Stimulated activated CD8-positive, alpha-beta memory T cell treated with anti-CD3 and anti-CD28 coated beads, Interleukin-7, amount 100 ng/mL, for 24 hours (primary cell): Measurements from ENCODE around the gene RBMS3.

ENCODE experiments used
- DNase-seq: peaks from one replicate; pipeline ENCODE4 v3.0.0-alpha.2; 2020; ENCODE audit warnings: low read depth

The RBMS3 gene

DNA sequence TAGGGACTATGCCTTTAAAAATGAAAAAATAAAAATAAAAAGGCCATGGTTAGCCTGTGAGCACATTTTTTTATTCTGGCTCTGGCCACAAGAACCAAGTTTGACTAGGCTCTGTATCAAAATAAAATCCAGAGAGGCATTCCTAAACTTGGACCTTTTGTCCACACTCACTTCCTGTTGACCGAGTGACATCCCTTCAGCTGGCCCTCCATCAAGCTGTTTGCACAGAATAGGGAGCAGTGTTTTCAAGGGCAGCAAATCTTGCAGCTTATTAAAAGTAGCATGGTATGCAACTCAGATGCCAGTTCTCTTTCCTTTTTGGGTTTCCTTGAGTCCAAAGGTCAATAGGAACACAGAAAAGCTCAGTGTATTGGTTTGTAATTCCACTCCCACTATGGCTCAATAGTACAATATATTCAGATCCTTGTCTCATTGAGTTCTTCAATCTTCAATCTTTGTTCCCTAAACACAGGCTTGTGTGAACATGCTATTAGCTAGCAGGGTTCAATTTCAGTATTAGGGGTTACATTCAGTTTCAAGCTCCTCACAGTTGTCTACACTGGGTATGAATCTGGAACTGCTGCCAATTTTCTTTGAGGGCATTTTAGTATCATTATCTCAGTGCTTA lies 244.5 kb downstream of the RBMS3 start:
- no peak for DNase-seq

DNA sequence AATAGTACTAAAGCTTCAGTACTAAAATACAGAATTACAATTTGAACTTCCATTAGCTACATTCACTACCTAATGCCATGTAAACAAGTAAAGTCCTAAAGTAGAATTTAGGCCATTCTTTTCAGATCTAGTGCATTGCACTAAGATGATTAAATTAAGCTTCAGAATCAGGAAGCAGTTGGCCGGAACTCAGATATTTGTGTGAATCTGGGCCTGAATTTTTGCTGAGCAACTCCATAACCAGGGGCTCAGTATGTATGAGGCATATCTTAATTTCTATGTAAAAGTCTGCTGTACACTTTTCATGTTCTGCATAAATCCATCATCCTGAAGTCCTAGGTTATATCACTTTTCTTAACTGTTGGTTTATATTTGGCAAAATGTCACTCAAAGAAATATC lies 246.4 kb downstream of the RBMS3 start:
- DNase-seq, result no peak

GRCh38 chr3:29531644-29532043 lies 250.8 kb downstream of the RBMS3 start:
- DNase-seq, result no peak

DNA sequence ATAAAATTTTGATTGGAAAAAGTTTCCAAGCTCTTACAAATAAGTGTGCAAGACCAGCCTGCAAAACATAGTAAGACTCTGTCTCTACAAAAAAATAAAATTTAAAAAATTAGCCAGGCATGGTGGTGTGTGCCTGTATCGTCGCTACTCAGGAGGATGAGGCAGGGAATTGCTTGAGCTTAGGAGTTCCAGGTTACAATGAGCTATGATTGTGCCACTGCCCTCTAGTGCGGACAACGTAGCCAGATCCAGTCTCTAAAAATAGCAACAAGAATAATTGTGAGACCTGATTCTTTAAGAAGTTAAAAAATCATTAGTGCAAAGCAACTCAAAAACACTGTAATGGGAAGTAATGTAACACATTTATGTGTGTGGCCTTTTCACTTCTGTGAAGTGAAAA lies 251.6 kb downstream of the RBMS3 start:
- no peak for DNase-seq

GRCh38 chr3:29534006-29534405 lies 253.1 kb downstream of the RBMS3 start:
- no peak for DNase-seq

DNA sequence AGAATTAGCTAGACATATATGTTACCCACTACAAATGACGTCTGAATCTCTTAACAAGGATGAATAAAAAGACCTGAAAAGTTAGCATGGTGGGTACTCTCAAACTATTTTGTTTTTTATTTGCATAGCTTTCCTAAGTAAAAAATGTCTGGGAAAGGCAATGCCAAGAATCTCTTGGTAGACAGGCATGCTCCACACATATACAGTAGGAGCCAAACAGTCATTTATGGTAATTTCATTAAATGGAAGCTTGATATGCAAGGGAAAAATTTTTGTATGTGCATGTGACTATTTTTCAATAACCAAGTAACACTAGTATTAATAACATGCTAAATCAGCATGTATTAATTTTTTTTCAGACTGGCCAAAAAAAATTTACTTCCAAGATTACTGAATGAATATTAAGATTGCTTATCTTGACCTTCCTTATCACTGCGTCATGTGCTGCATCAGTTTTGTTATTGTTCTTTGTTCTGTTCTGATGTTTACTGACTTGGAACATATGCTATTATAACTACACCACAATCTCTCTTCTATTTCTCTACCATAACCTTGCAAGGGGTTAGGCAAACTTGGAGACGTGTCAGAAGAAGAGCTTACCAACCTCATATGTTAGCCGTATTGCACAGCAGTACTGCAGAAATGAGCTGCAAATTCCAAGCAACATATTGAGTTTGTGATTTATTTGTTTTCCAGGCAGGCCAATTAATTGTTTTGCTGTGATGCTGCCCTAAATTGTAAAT lies 255.3 kb downstream of the RBMS3 start:
- DNase-seq, result no peak

GRCh38 chr3:29537889-29538609 lies 257.2 kb downstream of the RBMS3 start:
- DNase-seq, result no peak

GRCh38 chr3:29538610-29538958 lies 257.7 kb downstream of the RBMS3 start:
- no peak for DNase-seq

DNA sequence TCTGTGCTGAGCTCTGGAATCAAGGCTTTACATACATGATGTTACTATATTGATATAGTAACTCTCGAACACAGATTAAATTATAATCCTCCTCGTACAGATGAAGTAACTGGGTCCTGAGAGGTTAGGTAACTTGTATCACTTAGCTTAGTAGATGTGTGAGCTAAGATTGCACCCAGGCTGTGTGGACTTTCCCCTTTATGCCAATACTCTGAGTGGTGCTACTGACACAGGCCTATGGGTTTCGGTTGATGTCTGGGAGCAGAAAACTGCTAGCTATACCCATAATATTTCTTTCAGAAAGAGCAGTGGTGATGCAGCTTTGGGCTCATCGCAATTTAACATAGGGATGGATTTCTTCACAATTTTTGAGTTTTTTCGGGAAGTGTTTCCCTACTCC lies 259.7 kb downstream of the RBMS3 start:
- no peak for DNase-seq

- DNase-seq, result no peak
These were observed 264.0 kb downstream of the RBMS3 start for GRCh38 chr3:29544701-29545363.

GRCh38 chr3:29545615-29546014 lies 264.7 kb downstream of the RBMS3 start:
- DNase-seq, result no peak

GRCh38 chr3:29552051-29552450 lies 271.2 kb downstream of the RBMS3 start:
- DNase-seq, result no peak

DNA sequence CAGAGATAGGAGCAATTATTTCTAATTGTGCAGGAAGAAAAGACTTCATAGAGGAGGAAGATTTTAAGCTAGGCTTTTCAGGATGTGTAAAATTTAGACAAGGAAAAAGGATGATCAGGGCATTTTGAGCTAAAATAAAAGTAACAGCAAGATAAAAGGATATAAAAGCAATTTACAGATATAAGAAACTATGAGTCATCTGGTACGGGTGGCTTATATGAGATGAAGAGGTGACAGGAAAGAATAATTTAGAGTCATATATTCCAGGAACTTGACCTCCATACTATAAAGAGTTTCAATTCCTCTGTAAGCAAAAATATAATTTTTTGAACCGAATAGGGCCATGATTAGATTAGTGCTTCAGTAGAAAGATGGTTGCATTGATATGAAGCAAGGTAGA lies 273.7 kb downstream of the RBMS3 start:
- no peak for DNase-seq

- DNase-seq, result no peak
These were observed 274.7 kb downstream of the RBMS3 start for GRCh38 chr3:29555590-29555989.

GRCh38 chr3:29557186-29557585 lies 276.3 kb downstream of the RBMS3 start:
- DNase-seq, result no peak

GRCh38 chr3:29557825-29558224 lies 277.0 kb downstream of the RBMS3 start:
- no peak for DNase-seq

GRCh38 chr3:29559741-29560465 lies 279.0 kb downstream of the RBMS3 start:
- no peak for DNase-seq

GRCh38 chr3:29561651-29562149 lies 280.8 kb downstream of the RBMS3 start:
- no peak for DNase-seq

GRCh38 chr3:29565236-29565635 lies 284.4 kb downstream of the RBMS3 start:
- no peak for DNase-seq

GRCh38 chr3:29567501-29567900 lies 286.6 kb downstream of the RBMS3 start:
- DNase-seq, result no peak

GRCh38 chr3:29568355-29568754 lies 287.5 kb downstream of the RBMS3 start:
- no peak for DNase-seq

GRCh38 chr3:29576181-29576580 lies 295.3 kb downstream of the RBMS3 start:
- DNase-seq, result no peak
